Activated gamma-delta T cell treated with Interleukin-2 at 50 U/mL for 16 hours (primary cell): ENCODE data around the gene ADD1.

Experiments
- DNase-seq: peaks from one replicate; pipeline ENCODE4 v3.0.0-alpha.2; 2020

Gene ADD1

DNA sequence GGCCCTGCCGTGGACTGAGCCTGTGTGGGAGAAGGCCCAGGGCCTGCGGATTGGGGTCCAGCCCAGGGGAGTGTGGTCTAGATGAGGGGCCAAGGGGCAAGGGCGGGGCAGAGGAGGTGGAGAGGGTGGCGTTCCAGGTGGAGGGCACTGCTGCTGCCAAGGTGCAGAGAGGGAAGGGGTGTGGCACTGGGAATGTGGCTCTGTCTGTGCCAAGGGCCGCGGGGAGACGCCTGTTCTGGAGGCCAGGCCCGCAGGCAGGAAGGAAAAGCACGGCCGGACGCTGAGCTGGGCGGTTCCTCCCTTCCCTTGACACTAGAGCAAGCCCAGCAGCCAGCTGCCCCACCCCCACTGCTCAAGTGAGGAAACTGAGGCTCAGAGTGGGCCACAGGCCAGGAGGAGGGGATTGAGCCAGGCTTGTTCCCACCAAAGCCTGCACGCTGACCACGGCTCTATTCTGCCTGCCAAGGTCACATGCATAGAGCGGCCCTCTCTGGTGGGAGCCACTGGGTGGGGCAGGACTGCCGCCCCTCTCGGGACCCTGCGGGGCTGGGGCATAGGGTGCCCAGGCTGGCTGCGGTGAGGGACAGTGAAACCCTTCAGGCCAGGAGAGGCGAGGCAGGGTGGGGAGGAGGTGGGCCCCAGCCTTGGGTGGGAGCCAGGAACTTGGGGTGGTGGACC lies 37.8 kb upstream of the ADD1 start:
- DNase-seq: no peak

- no peak for DNase-seq
Observed at GRCh38 chr4:2806390-2807355, 37.0 kb upstream of the ADD1 start.

GRCh38 chr4:2807571-2807970 lies 36.1 kb upstream of the ADD1 start:
- no peak for DNase-seq

- no peak for DNase-seq
Observed at GRCh38 chr4:2808001-2808400, 35.6 kb upstream of the ADD1 start.

DNA sequence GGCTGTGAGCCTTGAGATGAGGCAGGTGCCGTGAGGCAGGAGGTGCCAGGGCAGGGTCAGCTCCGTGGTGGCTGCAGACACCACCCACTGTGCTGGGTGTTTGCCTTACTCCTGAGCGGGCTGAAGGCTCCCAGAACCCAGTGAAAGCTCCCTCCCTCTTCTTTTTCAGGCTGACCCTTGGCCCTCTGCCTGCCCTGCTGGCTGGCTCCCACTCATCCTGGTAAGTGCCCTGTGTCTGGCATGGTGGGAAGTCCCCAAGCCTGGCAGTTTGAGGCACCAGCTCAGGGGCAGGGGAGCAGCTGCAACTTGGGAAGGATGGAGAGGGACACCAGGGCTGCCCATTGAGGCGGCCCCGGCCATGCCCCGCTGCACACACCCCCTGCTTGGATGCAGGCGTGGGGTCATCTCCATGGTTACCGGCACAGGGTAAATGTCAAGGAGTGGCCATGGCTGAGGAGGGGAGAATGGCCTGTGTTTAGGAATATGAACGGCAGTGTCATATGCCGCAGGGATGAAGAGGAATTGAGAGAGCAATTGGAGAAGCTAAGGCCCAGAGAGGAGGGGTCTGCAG lies 33.9 kb upstream of the ADD1 start:
- DNase-seq: no peak

DNA sequence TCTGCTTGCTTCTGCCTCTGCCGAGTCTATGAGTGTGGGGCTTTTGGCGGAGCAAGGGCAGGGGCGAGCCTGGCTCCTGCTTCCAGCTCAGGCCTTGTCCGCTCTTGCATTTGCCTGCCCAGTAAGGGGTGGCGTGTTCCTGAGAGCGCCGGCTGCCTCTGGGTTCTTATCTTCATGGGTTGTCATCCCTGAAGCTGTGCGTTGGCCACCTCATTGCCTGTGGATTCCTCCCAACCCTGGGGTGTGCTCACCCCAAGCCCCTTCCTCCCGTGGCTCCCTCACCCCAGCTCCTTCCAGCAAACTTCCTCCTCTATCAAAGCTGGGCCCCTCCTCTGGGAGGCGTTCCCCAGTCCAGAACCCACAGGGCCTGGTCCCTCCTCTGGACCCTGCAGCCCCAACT lies 33.3 kb upstream of the ADD1 start:
- DNase-seq: no peak

- peak; percentile 60 for DNase-seq
Observed at GRCh38 chr4:2811830-2812611, 31.6 kb upstream of the ADD1 start.

DNA sequence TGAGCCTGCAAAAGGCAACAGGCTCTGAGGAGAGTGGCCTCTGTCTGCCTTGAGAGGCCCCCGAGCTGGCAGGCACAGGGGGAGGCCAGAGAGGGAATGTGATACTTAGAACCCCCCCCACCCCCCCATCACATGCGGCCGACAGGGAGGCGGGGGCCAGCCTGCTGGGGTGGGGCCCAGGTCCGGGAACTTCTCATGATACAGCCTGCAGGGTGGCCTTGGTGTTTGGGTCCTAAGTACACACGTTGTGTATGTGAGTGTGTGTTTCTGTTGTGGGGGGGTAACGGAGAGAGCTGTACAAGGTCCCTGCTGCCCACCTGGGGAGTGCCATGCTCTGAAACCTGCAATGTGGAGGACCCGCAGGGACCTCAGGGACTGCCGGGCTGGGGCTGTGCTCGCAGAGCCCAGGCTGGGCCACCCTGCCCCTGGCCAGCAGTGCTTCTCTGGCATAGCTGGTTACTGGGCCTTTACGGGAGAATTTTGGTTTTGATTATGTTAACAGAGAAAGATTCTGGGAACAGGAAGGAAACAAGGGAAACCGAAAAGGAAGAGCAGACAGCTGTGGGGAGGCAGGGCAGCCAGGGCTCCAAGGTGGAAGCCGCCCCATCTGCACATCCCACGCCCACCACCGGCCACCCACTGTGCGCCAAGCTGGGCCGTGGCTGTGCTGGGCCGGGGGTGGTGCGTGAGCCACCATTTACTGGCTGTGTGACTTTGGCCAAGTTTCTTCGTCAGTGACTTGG lies 30.9 kb upstream of the ADD1 start:
- DNase-seq: no peak

DNA sequence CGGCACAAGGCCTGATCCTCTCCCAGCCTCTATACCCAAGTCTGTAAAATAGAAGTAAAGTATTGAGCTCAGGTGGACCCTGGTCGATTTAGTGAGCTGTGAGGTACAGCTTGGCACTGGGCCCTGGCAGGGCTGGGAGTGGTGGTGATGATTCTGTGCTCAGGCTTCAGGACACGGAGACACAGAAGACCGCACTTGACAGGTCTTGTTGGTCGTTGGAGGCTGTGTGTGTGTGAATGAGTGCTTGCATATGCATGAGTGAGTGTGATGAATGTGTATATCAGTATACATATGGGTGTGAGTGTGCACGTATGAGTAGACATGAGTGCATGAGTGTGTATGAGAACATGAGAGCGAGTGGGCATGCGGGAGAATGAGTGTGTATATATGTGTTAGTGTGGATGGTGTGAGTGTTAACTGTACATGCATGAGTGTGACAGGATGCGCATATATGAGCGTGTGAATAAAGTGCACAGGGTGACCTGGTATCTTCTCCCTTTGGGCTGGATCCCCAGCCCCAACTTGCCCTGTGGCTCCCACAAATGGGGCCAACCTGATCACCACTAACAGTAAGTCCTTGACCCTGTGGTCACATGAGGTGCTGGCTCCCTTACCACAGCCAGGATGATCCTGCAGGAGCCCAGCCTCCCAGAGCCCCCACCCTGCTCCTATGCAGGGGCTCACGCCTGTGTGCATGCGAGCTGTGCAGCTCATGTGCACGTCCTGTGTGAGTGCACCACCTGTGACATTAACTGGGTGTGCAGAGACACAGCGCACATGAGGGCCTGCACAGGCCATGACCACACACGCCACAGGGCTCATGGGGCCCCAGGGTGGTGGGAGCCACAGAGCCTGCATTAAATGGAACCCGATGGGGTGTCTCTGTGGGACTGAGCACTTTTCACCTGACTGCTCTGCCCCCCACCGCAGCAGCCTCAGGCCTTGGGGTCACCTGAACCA lies 29.9 kb upstream of the ADD1 start:
- no peak for DNase-seq

DNA sequence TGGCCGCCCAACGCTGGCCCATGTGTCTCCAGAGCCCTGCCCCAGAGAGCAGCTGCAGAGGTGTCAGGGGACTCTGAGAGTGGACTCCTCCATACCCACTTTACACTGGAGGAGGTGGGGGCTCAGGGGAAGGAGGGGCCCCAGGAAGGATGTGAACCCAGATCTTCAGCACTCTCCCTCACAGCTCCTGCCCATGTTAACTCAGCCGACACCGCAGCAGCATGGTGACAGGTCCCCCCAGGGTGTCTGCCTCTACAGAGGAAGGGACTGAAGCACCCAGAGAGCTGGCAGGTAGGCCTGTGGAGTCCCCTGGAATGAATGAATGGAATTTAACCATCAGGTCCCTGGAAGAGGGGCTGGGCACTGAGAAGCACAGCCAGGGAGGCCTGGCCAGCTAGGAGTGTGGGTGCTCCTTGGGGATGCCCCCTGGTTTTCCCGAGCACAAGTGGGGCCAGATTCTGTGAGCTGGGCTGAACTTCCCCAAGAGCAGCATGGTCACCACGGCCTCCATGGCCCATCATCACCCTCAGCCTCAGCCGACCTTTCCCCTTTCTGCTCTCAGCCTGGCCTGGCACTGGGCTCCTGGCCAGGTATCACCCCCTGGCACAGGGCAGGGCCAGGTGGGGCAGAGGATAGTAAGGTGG lies 28.9 kb upstream of the ADD1 start:
- peak; percentile 45 for DNase-seq

DNA sequence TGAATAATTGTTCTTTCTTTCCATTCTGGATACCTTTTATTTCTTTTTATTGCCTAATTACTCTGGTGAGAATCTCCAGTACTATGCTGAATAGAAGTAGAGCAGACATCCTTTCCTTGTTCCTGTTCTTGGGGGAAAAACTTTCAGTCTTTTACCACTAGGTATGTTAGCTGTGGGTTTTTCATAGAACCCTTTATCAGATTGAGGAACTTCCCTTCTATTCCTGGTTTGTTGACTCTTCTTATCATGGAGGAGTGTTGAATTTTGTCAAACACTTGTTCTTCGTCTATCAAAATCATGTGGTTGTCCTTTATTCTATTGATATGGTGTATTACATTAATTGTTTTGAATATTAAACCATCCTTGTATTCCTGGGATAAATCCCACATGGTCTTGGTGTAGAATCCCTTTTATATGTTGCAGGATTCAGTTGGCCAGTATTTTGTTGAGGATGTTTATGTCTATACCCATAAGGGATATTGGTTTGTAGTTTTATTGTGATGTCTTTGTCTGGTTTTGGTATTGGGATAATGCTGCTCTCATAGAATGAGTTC lies 27.2 kb upstream of the ADD1 start:
- no peak for DNase-seq

- DNase-seq: no peak
Observed at GRCh38 chr4:2817137-2817536, 26.5 kb upstream of the ADD1 start.

- DNase-seq: no peak
Observed at GRCh38 chr4:2817701-2818350, 25.8 kb upstream of the ADD1 start.

GRCh38 chr4:2818351-2818939 lies 25.2 kb upstream of the ADD1 start:
- DNase-seq: no peak

- no peak for DNase-seq
Observed at GRCh38 chr4:2819244-2820215, 24.1 kb upstream of the ADD1 start.

DNA sequence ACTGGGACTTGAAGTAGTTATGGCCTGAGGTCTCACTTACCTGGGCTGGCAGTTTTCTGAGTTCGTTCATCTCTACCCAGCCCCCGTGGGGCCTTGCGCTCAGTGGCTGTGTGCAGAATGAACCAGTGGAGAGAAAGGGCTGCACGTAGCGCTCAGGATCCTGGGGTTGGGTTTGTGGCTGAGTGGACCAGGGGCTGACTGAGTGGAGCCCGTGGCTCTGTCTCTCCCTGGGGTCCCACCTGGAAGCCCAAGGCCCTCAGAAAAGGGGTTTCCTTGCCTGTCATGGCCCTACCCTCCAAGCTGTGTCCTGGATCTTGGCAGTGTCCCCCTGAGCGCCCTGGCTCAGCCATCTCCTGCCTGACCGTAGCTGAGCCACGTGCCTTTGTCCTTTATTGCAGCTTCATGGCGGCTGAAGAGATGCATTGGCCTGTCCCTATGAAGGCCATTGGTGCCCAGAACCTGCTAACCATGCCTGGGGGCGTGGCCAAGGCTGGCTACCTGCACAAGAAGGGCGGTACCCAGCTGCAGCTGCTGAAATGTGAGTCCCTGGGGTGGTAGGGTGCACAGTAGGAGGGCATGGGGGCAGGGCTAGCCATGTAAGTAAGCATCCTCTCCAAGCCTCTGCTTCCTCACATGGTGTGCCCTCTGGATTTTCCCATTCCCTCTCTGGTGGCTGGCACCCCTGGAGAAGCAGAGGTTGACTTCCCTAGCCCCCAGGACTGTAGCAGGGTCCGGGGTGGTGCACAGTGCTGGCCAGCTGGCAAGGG lies 23.2 kb upstream of the ADD1 start:
- no peak for DNase-seq
